Measurements from ENCODE around the gene AKIRIN1.
"Not testable (repeated sequence)": the region's sequence is repeated elsewhere in the genome, so short reads cannot be mapped to it uniquely, and the experiment has no call there.

- not testable (repeated sequence) for TF ChIP-seq POLR2A, POLR2AphosphoS5 (IDR thresholded peaks at IDR 0.05; ENCODE audit: low read depth, low read length)
These were observed 13.5 kb upstream of the AKIRIN1 start for GRCh38 chr1:38977399-38978244.

Measured in GM12892 (cell line).